Transverse colon (tissue), 3 donors: ENCODE results near the gene DHDDS.

Experiments
- CTCF ChIP-seq, 5 experiments: fragments of 200-600 bp in 3 of 5; fragments of 450-650 bp in 2 of 5; sonication (generic) in 3 of 5; IDR thresholded peaks; 1 replicate in 2 of 5; 2 replicates in 3 of 5; pipeline ENCODE4 v1.5.1; 2016 to 2017; ENCODE audit warnings: antibody characterized with exemption in 5 of 5, inconsistent platforms in 3 of 5, mild to moderate bottlenecking in 2 of 5, moderate library complexity in 1 of 5
- POLR2A ChIP-seq: fragments of 450-650 bp; IDR thresholded peaks from one replicate; pipeline ENCODE4 v1.6.1; 2016; ENCODE audit warnings: antibody characterized with exemption, mild to moderate bottlenecking, moderate library complexity

GRCh38 chr1:26431979-26432695, at the start of gene DHDDS:
- TF ChIP-seq CTCF (IDR thresholded peaks at IDR 0.05) (no peak), POLR2A (peak; percentile 97)
